Left ventricle myocardium superior (tissue), 1 donor: ENCODE measurements around the gene ABCG8. TPM values are rescaled to one million over a fixed set of nuclear protein-coding genes. Genes with fewer than 3 reads are reported as not detected.

Experiments
- ATAC-seq: fragments of 200-7000 bp; cut with Tn5 transposase; one replicate; pipeline ENCODE4 v1.9.1; 2020; ENCODE audit warnings: mild to moderate bottlenecking, moderate library complexity
- DNase-seq: peaks from one replicate; pipeline ENCODE4 v3.0.0-alpha.2; 2020
- intact Hi-C: fragments of 100-400 bp; cut with micrococcal nuclease; formaldehyde crosslinking; loops from one replicate; pipeline ENCODE4 v1.11.0; 2022
- total RNA-seq: library from RNA; stranded (reverse); fragmentation: NEBNext Ultra II Directional; extraction: Animal tissue kit (Norgen Biotek cat#: 25700); gene quantifications from one replicate; pipeline ENCODE4 v1.2.1, GENCODE V29; 2021
- donor health status: DM: no; HTN: yes; CAD: no; lungs with severe emphysema.

The ABCG8 gene
- total RNA-seq, 1 donor from 2014 or later, result not detected

- intact Hi-C loops, result no loop called here
- ATAC-seq, result no peak
- no peak for DNase-seq
Measured at GRCh38 chr2:43824512-43824911, 14.3 kb upstream of the ABCG8 start.

GRCh38 chr2:43824951-43825493 lies 13.7 kb upstream of the ABCG8 start:
- no peak for DNase-seq
- intact Hi-C loops, result no loop called here
- ATAC-seq, result no peak

GRCh38 chr2:43825841-43826240 lies 12.9 kb upstream of the ABCG8 start:
- DNase-seq, result no peak
- intact Hi-C loops, result no loop called here
- no peak for ATAC-seq

GRCh38 chr2:43826305-43827250 lies 12.2 kb upstream of the ABCG8 start:
- DNase-seq, result no peak
- ATAC-seq, result no peak
- intact Hi-C loops, result no loop called here

GRCh38 chr2:43831543-43832294 lies 7.1 kb upstream of the ABCG8 start:
- ATAC-seq (no peak), DNase-seq (no peak)
- intact Hi-C loops, result no loop called here

GRCh38 chr2:43832457-43832856 lies 6.3 kb upstream of the ABCG8 start:
- no peak for DNase-seq
- ATAC-seq, result no peak
- intact Hi-C loops, result no loop called here

GRCh38 chr2:43837033-43837432 lies 1.7 kb upstream of the ABCG8 start:
- no peak for ATAC-seq
- no peak for DNase-seq
- intact Hi-C loops, result no loop called here

GRCh38 chr2:43837831-43838559 lies 776 bp upstream of the ABCG8 start:
- DNase-seq (no peak), ATAC-seq (no peak)
- intact Hi-C loops, result no loop called here

GRCh38 chr2:43839776-43840564 lies 1.2 kb downstream of the ABCG8 start:
- intact Hi-C loops, result no loop called here
- no peak for DNase-seq
- ATAC-seq, result no peak

- ATAC-seq (no peak), DNase-seq (no peak)
- intact Hi-C loops, result no loop called here
Measured at GRCh38 chr2:43840965-43841364, 2.2 kb downstream of the ABCG8 start.

GRCh38 chr2:43841949-43842865 lies 3.4 kb downstream of the ABCG8 start:
- intact Hi-C loops, result no loop called here
- ATAC-seq (no peak), DNase-seq (no peak)

GRCh38 chr2:43842866-43843226 lies 4.1 kb downstream of the ABCG8 start:
- ATAC-seq, result no peak
- intact Hi-C loops, result no loop called here
- no peak for DNase-seq

GRCh38 chr2:43845181-43845580 lies 6.4 kb downstream of the ABCG8 start:
- ATAC-seq (no peak), DNase-seq (no peak)
- intact Hi-C loops, result no loop called here

GRCh38 chr2:43846140-43846793 lies 7.5 kb downstream of the ABCG8 start:
- no peak for ATAC-seq
- no peak for DNase-seq
- intact Hi-C loops, result no loop called here

GRCh38 chr2:43848214-43848613 lies 9.4 kb downstream of the ABCG8 start:
- DNase-seq (no peak), ATAC-seq (no peak)
- intact Hi-C loops, result no loop called here

GRCh38 chr2:43851011-43851980 lies 12.5 kb downstream of the ABCG8 start:
- ATAC-seq (no peak), DNase-seq (no peak)
- intact Hi-C loops, result no loop called here
